Activated CD4-positive, alpha-beta T cell treated with anti-CD3 and anti-CD28 coated beads, Interleukin-2, amount 50 U/mL, for 1 hour (primary cell): ENCODE data around the gene SPATA31A1.
"Not testable (repeated sequence)": the region's sequence is repeated elsewhere in the genome, so short reads cannot be mapped to it uniquely, and the experiment has no call there.

Source experiments
- DNase-seq: peaks from one replicate; pipeline ENCODE4 v3.0.0-alpha.2; 2020

Gene SPATA31A1

GRCh38 chr9:39355369-39355768 is at the start of gene SPATA31A1:
Gene SPATA31A1 (plus strand): TSS chr9:39355669. CDS start chr9:39355731, 62 bp downstream.
- DNase-seq, result not testable (repeated sequence)

GRCh38 chr9:39407261-39408204 is 52.1 kb downstream of the SPATA31A1 start:
- DNase-seq, result not testable (repeated sequence)

- not testable (repeated sequence) for DNase-seq
Observed at GRCh38 chr9:39411254-39411940, 55.9 kb downstream of the SPATA31A1 start.
